Hindlimb muscle (tissue), 1 donor: ENCODE measurements around the gene KDM1A. TPM values are rescaled to one million over a fixed set of nuclear protein-coding genes. Genes with fewer than 3 reads are reported as not detected.
"Not testable (repeated sequence)": the region's sequence is repeated elsewhere in the genome, so short reads cannot be mapped to it uniquely, and the experiment has no call there.

ENCODE experiments used
- DNase-seq: peaks from one replicate; pipeline ENCODE4 v3.0.0-alpha.2; 2013
- polyA plus RNA-seq: library from polyadenylated mRNA; unstranded; fragments of 120-200 nt; gene quantifications from one replicate; pipeline ENCODE4 v1.2.1, GENCODE V29; 2013; ENCODE audit not compliant: insufficient read length

The KDM1A gene
- polyA plus RNA-seq, result 74.3 TPM

GRCh38 chr1:23019094-23019862, at the start of gene KDM1A:
KDM1A (plus strand) TSS chr1:23019468; CDS start chr1:23019597, 129 bp downstream.
- peak; percentile 98 for DNase-seq

- no peak for DNase-seq
Measured at GRCh38 chr1:22970096-22970495, 49.2 kb upstream of the KDM1A start.

- DNase-seq, result no peak
Measured at GRCh38 chr1:22971161-22971560, 48.1 kb upstream of the KDM1A start.

GRCh38 chr1:22971611-22972405, 47.5 kb upstream of the KDM1A start:
- DNase-seq, result no peak

GRCh38 chr1:22972760-22973159, 46.5 kb upstream of the KDM1A start, which contains the start of gene LACTBL1:
LACTBL1 (minus strand) TSS chr1:22972866; CDS start chr1:22972316, 550 bp downstream.
- DNase-seq, result no peak

GRCh38 chr1:22975694-22976093, 43.6 kb upstream of the KDM1A start:
- DNase-seq, result no peak

- no peak for DNase-seq
Measured at GRCh38 chr1:22976127-22976460, 43.2 kb upstream of the KDM1A start.

- DNase-seq, result peak; percentile 42
Measured at GRCh38 chr1:22976461-22977243, 42.6 kb upstream of the KDM1A start.

- no peak for DNase-seq
Measured at GRCh38 chr1:22978299-22978698, 41.0 kb upstream of the KDM1A start.

- DNase-seq, result not testable (repeated sequence)
Measured at GRCh38 chr1:22980471-22980790, 38.8 kb upstream of the KDM1A start.

GRCh38 chr1:22983944-22984343, 35.3 kb upstream of the KDM1A start:
- DNase-seq, result no peak

GRCh38 chr1:22992384-22992783, 26.9 kb upstream of the KDM1A start:
- not testable (repeated sequence) for DNase-seq

- DNase-seq, result not testable (repeated sequence)
Measured at GRCh38 chr1:22993220-22993795, 26.0 kb upstream of the KDM1A start.

- DNase-seq, result no peak
Measured at GRCh38 chr1:22995774-22996173, 23.5 kb upstream of the KDM1A start.

GRCh38 chr1:22997528-22997927, 21.7 kb upstream of the KDM1A start:
- DNase-seq, result not testable (repeated sequence)

- not testable (repeated sequence) for DNase-seq
Measured at GRCh38 chr1:23000133-23000532, 19.1 kb upstream of the KDM1A start.

GRCh38 chr1:23002218-23002617, 17.1 kb upstream of the KDM1A start:
- DNase-seq, result not testable (repeated sequence)

- DNase-seq, result no peak
Measured at GRCh38 chr1:23004112-23004511, 15.2 kb upstream of the KDM1A start.

GRCh38 chr1:23004769-23005168, 14.5 kb upstream of the KDM1A start:
- not testable (repeated sequence) for DNase-seq

- DNase-seq, result no peak
Measured at GRCh38 chr1:23007106-23007505, 12.2 kb upstream of the KDM1A start.

GRCh38 chr1:23008901-23009300, 10.4 kb upstream of the KDM1A start:
- no peak for DNase-seq

GRCh38 chr1:23010025-23010424, 9.2 kb upstream of the KDM1A start:
- DNase-seq, result not testable (repeated sequence)

- no peak for DNase-seq
Measured at GRCh38 chr1:23013657-23014056, 5.6 kb upstream of the KDM1A start.
